ENCODE results near the gene FHOD3.

The FHOD3 gene

GRCh38 chr18:36410346-36410745, 112.8 kb downstream of the FHOD3 start:
- DNase-seq (ENCODE audit: low read depth): no peak

- no peak for DNase-seq (ENCODE audit: low read depth)
These were observed 114.2 kb downstream of the FHOD3 start for GRCh38 chr18:36411745-36412168.

- no peak for DNase-seq (ENCODE audit: low read depth)
These were observed 115.3 kb downstream of the FHOD3 start for GRCh38 chr18:36412778-36413177.

- DNase-seq (ENCODE audit: low read depth): no peak
These were observed 117.7 kb downstream of the FHOD3 start for GRCh38 chr18:36415171-36415570.

GRCh38 chr18:36415625-36416024, 118.1 kb downstream of the FHOD3 start:
- DNase-seq (ENCODE audit: low read depth): no peak

GRCh38 chr18:36419188-36419899, 121.8 kb downstream of the FHOD3 start:
- DNase-seq (ENCODE audit: low read depth): no peak

- DNase-seq (ENCODE audit: low read depth): no peak
These were observed 122.5 kb downstream of the FHOD3 start for GRCh38 chr18:36419900-36420531.

- DNase-seq (ENCODE audit: low read depth): no peak
These were observed 123.3 kb downstream of the FHOD3 start for GRCh38 chr18:36420826-36421225.

GRCh38 chr18:36424741-36425142, 127.2 kb downstream of the FHOD3 start:
- no peak for DNase-seq (ENCODE audit: low read depth)

GRCh38 chr18:36427369-36427768, 129.9 kb downstream of the FHOD3 start:
- DNase-seq (ENCODE audit: low read depth): no peak

GRCh38 chr18:36427831-36428230, 130.3 kb downstream of the FHOD3 start:
- DNase-seq (ENCODE audit: low read depth): no peak

- DNase-seq (ENCODE audit: low read depth): no peak
These were observed 131.0 kb downstream of the FHOD3 start for GRCh38 chr18:36428431-36429029.

- no peak for DNase-seq (ENCODE audit: low read depth)
These were observed 135.5 kb downstream of the FHOD3 start for GRCh38 chr18:36432880-36433555.

- DNase-seq (ENCODE audit: low read depth): no peak
These were observed 138.9 kb downstream of the FHOD3 start for GRCh38 chr18:36436387-36436786.

- no peak for DNase-seq (ENCODE audit: low read depth)
These were observed 143.1 kb downstream of the FHOD3 start for GRCh38 chr18:36440614-36441013.

GRCh38 chr18:36441426-36442240, 144.1 kb downstream of the FHOD3 start:
- no peak for DNase-seq (ENCODE audit: low read depth)

GRCh38 chr18:36442717-36443116, 145.2 kb downstream of the FHOD3 start:
- no peak for DNase-seq (ENCODE audit: low read depth)

- DNase-seq (ENCODE audit: low read depth): no peak
These were observed 148.5 kb downstream of the FHOD3 start for GRCh38 chr18:36446059-36446458.

GRCh38 chr18:36448384-36449290, 151.1 kb downstream of the FHOD3 start:
- no peak for DNase-seq (ENCODE audit: low read depth)

GRCh38 chr18:36449451-36449850, 151.9 kb downstream of the FHOD3 start:
- no peak for DNase-seq (ENCODE audit: low read depth)

GRCh38 chr18:36450264-36450663, 152.8 kb downstream of the FHOD3 start:
- DNase-seq (ENCODE audit: low read depth): no peak
